Nephron (organoid): ENCODE measurements around the gene UST.

ENCODE experiments used
- H3K27ac Mint-ChIP-seq, 3 experiments: 2 replicates each; pipeline ENCODE4 v1.8.0; 2020; ENCODE audit warnings: mixed read lengths in 3 of 3, mild to moderate bottlenecking in 2 of 3, moderate library complexity in 1 of 3
- H3K27me3 Mint-ChIP-seq: 2 replicates; pipeline ENCODE4 v1.8.0; 2021; ENCODE audit warnings: low read depth, mild to moderate bottlenecking, moderate library complexity, mixed read lengths
- H3K36me3 Mint-ChIP-seq: 2 replicates; pipeline ENCODE4 v1.8.0; 2020; ENCODE audit warnings: low read depth, mixed read lengths
- H3K4me1 Mint-ChIP-seq: 2 replicates; pipeline ENCODE4 v1.8.0; 2020; ENCODE audit warnings: mixed read lengths
- H3K4me3 Mint-ChIP-seq, 3 experiments: 2 replicates each; pipeline ENCODE4 v1.8.0; 2020; ENCODE audit warnings: mild to moderate bottlenecking in 3 of 3, mixed read lengths in 3 of 3, moderate library complexity in 2 of 3
- H3K9me3 Mint-ChIP-seq: 2 replicates; pipeline ENCODE4 v1.8.0; 2020; ENCODE audit warnings: mixed read lengths
- CTCF ChIP-seq, 3 experiments: fragments of 200-600 bp; sonication (generic); IDR thresholded peaks; one replicate each; pipeline ENCODE4 v1.5.0; 2021; ENCODE audit warnings: antibody characterized with exemption in 3 of 3; ENCODE audit not compliant: unreplicated experiment in 3 of 3

UST gene

DNA sequence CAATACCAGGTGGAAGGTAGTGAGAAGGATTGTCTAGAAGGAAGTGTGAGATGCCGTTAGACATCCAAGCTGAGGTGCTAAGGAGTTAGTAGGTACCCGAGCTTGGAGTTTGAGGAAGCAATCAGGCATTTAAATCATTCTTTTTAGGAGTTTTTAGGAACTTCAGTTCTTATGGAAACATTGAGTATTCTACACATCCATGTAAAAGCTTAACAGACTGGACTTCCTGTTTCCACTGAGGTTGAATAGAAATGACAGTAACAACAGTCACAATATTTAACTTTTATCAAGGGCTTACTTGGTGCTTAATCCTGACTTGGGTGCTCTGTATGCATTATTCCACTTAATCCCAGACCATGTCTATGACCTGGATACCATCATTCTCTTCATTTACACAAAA, 136.4 kb downstream of the UST start:
- Mint-ChIP-seq H3K36me3 (peaks cover 4% of the 10 kb centered on the region), H3K4me1 (peaks cover 24% of the 10 kb centered on the region), H3K9me3 (no peaks in the 10 kb centered on the region), H3K27ac (no peak overlapping the region), H3K27me3 (peaks cover 4% of the 10 kb centered on the region), H3K4me3 (no peak overlapping the region)
- no peak for TF ChIP-seq CTCF (IDR thresholded peaks at IDR 0.05; ENCODE audit: unreplicated experiment in 3 of 3)

DNA sequence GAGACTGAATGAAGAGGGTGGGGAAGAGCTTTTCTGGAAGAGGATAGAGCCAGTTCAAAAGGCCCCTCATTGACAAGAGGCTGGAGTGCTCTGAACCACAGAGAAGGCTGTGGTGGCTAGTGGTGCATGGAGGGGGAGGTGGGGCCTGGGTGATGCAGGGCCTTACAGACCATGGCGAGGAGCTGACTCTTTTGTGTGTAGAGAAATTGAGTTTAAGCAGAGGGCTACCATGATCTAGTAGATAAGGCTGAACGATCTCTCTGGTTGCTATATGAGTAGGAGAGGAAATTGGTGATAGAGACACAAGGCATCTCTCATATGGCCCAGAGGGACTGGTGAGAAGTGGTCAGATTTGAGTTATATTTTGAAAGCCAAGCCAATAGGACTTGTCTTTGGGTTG, 137.6 kb downstream of the UST start:
- Mint-ChIP-seq H3K27ac (no peak overlapping the region), H3K27me3 (peaks cover 4% of the 10 kb centered on the region), H3K4me3 (no peak overlapping the region), H3K4me1 (peaks cover 31% of the 10 kb centered on the region), H3K36me3 (peaks cover 4% of the 10 kb centered on the region), H3K9me3 (no peaks in the 10 kb centered on the region)
- no peak for TF ChIP-seq CTCF (IDR thresholded peaks at IDR 0.05; ENCODE audit: unreplicated experiment in 3 of 3)

- no peak for TF ChIP-seq CTCF (IDR thresholded peaks at IDR 0.05; ENCODE audit: unreplicated experiment in 3 of 3)
- H3K36me3 Mint-ChIP-seq = peaks cover 4% of the 10 kb centered on the region
- peaks cover 37% of the 10 kb centered on the region for H3K4me1 Mint-ChIP-seq
- H3K27me3 Mint-ChIP-seq = peaks cover 4% of the 10 kb centered on the region
- H3K4me3 Mint-ChIP-seq = no peak overlapping the region
- no peak overlapping the region for H3K27ac Mint-ChIP-seq
- H3K9me3 Mint-ChIP-seq = no peaks in the 10 kb centered on the region
Observed at GRCh38 chr6:148885136-148885865, 138.5 kb downstream of the UST start.

DNA sequence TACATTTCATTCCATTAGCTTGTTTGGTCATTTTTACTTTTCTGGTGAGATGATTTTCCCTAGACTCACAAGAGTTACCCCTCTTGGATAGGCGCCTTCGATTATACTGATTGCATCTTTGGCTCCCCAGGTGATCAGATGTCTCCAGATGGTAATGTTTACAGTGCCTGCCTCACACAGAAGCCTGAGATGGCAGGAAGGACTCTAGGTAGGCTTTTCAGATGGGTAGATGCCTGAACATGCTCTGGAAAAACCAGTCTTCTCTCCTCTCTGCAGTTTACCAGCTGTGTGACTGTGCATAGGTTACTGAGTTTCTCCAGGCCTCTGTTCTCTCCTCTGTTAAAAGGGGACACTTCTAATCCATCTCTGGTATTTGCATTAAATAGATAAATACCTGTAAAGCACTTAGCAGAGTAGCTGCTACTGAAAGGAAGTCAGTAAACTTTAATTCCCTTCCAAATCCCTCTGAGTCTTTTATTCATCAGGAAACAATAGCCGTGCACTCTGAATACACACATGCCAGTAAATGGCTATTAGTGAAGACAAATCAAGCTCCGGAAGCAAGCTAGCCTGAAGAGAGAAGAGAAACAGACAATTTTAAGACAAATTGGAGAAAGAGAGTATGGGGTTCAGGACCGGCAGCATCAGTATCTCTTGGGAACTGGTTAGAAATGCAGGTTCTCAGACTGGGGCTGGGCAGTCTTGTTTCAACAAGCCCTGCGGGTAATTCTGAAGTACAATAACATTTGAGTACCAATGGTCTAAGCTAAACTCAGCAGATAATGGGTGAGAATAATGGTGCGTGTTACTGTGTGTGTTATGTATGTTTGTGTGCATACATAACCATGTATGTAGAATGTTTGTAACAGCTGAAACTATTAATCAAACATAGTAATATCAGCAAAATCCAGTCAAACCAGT, 139.4 kb downstream of the UST start:
- Mint-ChIP-seq H3K36me3 (peaks cover 4% of the 10 kb centered on the region), H3K27me3 (peaks cover 7% of the 10 kb centered on the region), H3K4me1 (peaks cover 43% of the 10 kb centered on the region), H3K4me3 (no peak overlapping the region), H3K9me3 (no peaks in the 10 kb centered on the region), H3K27ac (no peak overlapping the region)
- no peak for TF ChIP-seq CTCF (IDR thresholded peaks at IDR 0.05; ENCODE audit: unreplicated experiment in 3 of 3)

DNA sequence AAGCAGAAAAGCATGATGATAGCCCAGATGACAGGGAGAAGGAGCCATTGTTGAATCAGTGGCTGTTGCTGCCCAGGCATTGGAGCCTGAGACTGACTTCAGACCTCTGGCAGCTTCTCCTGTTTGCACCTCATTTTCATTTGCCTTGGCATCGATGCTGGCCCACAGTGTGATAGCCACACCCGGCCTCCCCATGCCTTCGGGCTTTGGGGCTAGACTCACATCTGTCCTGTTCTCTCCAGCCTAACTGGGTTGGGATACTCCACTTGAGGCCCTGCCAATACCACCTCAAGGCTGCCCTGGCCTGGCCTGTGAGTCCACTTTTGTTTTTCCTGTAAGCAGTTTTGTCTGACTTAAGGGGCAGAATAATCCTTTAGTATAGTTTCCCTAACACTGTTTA, 140.4 kb downstream of the UST start:
- Mint-ChIP-seq H3K27ac (no peak overlapping the region), H3K27me3 (peaks cover 3% of the 10 kb centered on the region), H3K4me3 (no peak overlapping the region), H3K9me3 (no peaks in the 10 kb centered on the region), H3K36me3 (peaks cover 4% of the 10 kb centered on the region), H3K4me1 (peaks cover 37% of the 10 kb centered on the region)
- no peak for TF ChIP-seq CTCF (IDR thresholded peaks at IDR 0.05; ENCODE audit: unreplicated experiment in 3 of 3)
